ENCODE data around the gene SPATA1. TPM values are rescaled to one million over a fixed set of nuclear protein-coding genes. Genes with fewer than 3 reads are reported as not detected.

The SPATA1 gene
- total and polyA plus RNA-seq, 2 of the 4 experiments (the other 2 are of a cell fraction) = under 0.01 to 0.56 TPM

- no peak for TF ChIP-seq USF2 (IDR thresholded peaks at IDR 0.05; ENCODE audit: low read depth, low read length)
- TF ChIP-seq RAD21 (IDR thresholded peaks at IDR 0.05; ENCODE audit: low read length) = no peak
- no peak for TF ChIP-seq FOS (IDR thresholded peaks at IDR 0.05; ENCODE audit: low read depth, low read length)
- no peak for TF ChIP-seq RFX5 (IDR thresholded peaks at IDR 0.05; ENCODE audit: low read depth, low read length)
- no peak for TF ChIP-seq MXI1 (IDR thresholded peaks at IDR 0.05; ENCODE audit: borderline replicate concordance, low read depth, low read length)
- no peak for TF ChIP-seq SMC3 (IDR thresholded peaks at IDR 0.05; ENCODE audit: low read depth, low read length)
Observed at GRCh38 chr1:84582802-84583587, 76.8 kb downstream of the SPATA1 start (continued).
